ENCODE data around the gene MEX3A.
"Not testable (repeated sequence)": the region's sequence is repeated elsewhere in the genome, so short reads cannot be mapped to it uniquely, and the experiment has no call there.

MEX3A gene

DNA sequence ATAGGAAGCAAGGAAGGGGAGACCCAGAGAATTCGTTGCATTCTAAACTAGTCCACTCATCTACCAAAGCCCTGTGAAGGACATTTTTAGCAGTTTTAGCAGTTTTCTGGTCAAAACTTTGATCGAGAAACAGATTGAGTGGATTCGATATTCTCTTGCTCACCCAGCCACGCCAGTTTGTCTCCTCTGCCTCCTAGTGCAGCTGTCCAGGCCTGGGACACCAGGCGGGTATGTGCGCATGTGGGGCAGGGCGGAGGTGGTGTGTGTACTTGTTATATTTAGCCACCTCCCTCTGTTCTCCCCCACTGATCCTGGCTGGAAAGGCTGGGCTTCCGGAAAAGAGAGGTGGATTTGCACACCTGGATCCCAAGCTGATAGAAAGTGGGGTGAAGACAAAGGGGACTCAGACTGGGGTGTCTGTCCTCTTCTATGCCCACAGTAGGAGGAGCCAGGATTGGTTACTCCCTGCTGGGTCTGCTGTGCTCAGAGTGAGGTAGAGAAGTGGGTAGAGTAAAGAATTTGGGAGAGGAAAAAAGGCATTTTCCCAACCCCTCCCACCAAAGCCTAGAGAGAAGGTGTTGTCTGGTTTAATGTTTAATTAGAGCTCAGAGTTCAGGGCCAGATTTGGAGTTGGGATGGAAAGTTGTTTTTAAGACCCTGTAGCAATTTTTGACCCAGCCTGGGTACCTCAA, 36.1 kb upstream of the MEX3A start:
- no peak for DNase-seq (ENCODE audit: low read depth)

- DNase-seq (ENCODE audit: low read depth): no peak
These were observed 35.3 kb upstream of the MEX3A start for GRCh38 chr1:156117414-156118176.

DNA sequence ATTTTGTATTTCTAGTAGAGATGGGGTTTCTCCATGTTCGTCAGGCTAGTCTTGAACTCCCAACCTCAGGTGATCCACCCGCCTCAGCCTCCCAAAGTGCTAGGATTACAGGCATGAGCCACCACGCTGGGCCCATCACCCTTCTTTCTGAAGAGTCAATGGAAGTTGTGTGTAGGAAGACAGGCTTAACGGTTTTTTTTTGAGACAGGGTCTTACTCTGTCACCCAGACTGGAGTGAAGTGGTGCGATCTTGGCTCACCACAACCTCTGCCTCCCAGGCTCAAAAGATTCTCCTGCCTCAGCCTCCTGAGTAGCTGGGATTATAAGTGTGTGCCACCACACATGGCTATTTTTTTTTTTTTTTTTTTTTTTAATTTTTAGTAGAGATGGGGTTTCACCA, 34.5 kb upstream of the MEX3A start:
- not testable (repeated sequence) for DNase-seq (ENCODE audit: low read depth)

DNA sequence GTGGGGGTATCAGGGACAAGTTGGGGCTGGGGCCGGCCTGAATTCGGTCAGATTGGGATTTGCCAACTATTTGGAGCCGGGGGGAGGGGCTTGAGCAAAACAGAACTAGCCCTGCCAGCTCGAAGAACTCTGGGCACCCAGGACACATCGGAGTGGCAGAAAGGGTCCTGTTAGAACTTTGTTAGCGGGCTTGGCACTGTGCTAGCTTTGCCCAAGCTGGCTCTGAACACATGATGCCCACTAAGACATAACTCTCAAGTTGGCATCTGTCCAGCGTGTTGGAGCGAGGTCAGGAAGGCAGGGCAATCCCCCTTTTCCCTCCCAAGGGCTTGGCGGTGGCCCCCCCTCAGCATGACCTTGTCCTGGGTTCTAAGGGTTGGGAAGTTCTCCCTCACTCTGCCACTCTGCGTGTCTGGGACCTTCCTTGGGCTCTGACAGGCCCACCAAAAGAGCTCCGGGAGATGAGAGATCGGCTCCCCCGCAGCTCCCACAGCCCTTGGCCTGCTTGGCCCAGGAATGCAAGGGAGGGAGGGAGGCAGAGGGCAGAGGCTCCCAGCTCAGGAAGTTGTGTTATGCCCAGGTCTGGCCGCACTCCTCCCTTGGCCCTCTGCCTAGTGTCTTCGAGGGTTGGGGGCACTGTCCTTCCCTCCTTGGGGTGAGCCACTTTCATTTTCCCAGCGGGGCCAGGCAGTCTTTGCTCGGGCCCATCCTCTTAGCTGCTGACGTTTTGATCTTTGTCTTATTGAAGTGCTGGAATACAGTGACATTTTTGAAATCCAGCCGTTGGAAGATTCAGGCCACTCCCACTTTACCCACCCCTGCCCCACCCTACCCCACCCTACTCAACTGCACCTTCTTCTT, 33.5 kb upstream of the MEX3A start:
- DNase-seq (ENCODE audit: low read depth): no peak

GRCh38 chr1:156114919-156115513, 32.8 kb upstream of the MEX3A start:
- DNase-seq (ENCODE audit: low read depth): no peak

DNA sequence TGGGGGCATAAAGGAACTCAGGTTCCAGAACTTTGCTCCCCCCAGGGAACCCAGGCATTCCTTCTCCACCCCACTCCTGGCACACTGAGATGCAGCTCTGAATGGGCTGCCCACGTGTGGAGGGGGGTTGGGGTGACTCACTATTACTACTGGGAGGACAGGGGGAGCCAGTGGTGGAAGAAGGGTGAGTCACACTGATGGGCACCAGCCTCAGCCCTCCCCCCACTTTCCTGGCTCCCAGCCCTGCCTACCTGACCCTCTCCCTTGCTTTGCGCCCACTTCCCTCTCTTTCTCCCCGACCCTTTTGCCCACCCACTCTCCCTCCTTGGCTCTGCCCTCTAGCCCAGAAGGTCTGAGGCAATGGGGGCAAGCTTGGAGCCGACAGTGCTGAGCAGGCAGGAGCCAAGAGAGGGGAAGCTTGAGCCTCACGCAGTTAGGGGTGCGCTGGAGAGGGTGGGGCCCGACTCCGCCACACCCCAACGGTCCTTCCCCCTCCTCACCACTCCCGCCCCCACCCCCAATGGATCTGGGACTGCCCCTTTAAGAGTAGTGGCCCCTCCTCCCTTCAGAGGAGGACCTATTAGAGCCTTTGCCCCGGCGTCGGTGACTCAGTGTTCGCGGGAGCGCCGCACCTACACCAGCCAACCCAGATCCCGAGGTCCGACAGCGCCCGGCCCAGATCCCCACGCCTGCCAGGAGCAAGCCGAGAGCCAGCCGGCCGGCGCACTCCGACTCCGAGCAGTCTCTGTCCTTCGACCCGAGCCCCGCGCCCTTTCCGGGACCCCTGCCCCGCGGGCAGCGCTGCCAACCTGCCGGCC, 32.0 kb upstream of the MEX3A start, which contains the start of gene LMNA:
Gene LMNA, plus strand, starts transcription at position 611 of the 818 bp plus-strand sequence. CDS start 208 bp downstream, outside the sequence.
- peak; percentile 65 for DNase-seq (ENCODE audit: low read depth)

GRCh38 chr1:156113282-156113950, 31.2 kb upstream of the MEX3A start:
- no peak for DNase-seq (ENCODE audit: low read depth)

DNA sequence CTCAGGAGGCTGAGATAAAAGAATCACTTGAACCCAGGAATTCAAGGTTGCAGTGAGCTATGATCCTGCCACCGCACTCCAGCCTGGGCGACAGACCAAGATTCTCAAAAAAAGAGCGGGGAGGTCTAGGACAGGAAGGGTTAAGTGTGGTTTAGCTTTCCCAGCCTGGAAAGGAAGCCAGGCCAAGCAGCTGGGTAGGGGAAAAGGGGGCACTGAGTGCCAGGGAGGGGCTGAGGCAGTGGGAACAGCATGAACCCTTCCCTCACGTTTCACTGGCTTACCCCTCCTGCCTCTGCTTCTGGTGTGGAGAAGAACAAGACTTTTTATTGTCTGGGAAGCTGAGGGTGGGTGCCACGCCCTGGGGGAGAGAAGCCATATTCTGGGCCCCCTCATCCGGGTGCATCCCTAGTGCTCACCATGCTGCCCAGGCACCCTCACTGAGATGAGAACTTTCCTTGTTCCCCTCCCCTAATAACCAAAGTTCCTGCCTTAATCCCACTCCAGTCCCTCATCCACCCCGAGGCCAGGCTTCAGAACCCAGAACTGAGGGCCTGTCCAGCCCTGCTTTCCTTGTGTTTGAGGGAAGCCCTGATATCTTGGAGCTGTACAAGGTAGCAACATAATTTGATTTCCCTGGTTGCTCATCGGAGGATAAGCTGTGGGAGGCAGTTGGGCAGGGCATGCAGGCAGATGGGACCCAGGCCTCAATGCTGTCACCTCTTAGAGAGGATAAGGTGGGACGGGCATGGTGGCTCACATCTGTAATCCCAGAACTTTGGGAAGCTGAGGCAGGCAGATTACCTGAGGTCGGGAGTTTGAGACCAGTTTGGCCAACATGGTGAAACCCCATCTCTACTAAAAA, 30.2 kb upstream of the MEX3A start:
- no peak for DNase-seq (ENCODE audit: low read depth)

DNA sequence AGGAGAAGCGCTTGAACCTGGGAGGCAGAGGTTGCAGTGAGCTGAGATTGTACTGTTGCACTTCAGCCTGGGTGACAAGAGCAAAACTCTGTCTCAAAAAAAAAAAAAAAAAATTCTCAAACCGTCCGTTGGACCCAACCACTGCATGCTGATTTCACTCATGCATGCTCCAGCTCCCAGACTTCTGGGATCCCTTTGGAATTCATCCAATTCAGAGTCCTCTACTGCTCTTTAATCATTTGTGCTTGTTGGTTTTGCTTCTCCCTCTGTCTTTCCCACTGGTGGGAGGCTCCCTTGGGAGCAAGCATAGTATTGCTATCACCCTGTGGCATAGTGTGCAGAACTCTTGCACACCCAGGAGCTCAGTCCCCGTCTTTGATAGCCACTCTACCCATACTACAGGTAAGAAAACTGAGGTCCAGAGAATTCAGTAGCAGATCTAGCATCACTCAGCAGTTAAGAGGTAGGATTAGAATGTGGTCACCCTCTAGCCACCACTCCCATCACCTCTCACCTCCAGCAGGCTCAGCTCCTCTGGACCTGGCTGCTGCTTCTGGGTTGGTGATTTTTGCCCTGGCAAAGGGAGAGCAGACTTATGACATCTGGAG, 29.2 kb upstream of the MEX3A start:
- DNase-seq (ENCODE audit: low read depth): no peak

DNA sequence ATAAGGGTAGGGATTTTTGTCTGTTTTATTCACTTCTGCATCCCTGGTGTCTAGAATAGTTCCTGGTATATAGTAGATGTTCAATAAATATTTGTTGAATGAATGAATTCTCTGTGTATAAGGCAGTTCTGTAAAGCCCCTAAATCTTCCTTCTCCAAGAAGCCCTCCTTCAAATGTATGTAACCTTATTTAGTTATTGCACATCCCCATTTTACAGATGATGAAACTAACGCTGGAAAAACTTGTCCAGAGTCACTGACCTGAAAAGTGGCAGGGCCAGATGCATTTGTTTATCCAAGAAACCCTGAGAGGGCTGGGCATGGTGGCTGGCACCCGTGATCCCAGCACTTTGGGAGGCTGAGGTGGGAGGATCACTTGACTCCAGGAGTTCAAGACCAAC, 28.0 kb upstream of the MEX3A start:
- DNase-seq (ENCODE audit: low read depth): no peak

GRCh38 chr1:156108664-156109241, 26.5 kb upstream of the MEX3A start:
- DNase-seq (ENCODE audit: low read depth): no peak

- no peak for DNase-seq (ENCODE audit: low read depth)
These were observed 25.8 kb upstream of the MEX3A start for GRCh38 chr1:156108057-156108456.

- DNase-seq (ENCODE audit: low read depth): no peak
These were observed 24.6 kb upstream of the MEX3A start for GRCh38 chr1:156106624-156107488.

DNA sequence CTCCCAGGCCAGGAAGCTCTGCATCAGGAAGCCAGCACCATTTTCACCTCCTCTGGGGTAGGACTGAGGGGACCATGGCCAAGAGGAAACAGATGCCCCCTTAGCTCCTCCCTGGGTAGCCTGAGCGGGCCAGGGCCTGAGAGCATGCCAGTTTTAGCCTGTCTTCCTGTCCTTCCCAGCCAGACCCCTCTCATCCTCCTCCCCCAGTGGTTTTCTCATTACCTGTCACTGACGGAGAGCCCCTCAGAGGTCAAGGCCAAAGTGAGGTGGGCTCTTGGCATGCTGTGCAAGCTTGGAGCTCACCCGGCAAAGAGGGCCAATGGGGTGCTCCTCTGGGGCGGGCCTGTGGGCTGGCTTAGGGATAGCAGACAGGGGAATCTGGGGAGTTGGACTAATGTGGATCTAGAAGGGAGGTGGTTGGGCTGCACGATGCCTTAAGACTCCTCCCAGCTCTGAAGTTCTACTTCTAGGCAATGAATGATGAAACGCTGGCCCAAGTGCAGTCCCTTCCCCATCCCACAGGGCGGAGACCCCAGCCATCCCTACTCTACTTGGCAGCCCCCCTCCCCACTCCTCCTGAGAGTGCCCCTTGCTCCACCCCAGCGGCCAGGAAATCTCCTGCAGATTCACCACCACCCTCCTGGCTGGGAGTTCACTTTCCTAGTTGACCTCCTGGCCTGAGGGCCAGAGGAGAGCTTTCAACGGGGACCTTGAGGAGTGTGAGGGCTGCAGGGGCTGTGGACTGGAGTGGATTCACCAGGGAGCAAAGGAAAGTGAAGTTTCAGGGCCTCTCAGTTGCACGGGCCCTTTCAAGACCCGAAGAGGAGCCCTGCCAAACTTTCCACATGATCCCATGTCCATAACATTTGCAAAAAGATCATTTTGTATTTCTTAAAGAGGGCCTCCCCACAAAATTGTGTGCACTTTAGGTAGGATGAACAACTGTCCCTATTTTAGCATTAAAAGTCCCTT, 22.9 kb upstream of the MEX3A start:
- DNase-seq (ENCODE audit: low read depth): no peak

DNA sequence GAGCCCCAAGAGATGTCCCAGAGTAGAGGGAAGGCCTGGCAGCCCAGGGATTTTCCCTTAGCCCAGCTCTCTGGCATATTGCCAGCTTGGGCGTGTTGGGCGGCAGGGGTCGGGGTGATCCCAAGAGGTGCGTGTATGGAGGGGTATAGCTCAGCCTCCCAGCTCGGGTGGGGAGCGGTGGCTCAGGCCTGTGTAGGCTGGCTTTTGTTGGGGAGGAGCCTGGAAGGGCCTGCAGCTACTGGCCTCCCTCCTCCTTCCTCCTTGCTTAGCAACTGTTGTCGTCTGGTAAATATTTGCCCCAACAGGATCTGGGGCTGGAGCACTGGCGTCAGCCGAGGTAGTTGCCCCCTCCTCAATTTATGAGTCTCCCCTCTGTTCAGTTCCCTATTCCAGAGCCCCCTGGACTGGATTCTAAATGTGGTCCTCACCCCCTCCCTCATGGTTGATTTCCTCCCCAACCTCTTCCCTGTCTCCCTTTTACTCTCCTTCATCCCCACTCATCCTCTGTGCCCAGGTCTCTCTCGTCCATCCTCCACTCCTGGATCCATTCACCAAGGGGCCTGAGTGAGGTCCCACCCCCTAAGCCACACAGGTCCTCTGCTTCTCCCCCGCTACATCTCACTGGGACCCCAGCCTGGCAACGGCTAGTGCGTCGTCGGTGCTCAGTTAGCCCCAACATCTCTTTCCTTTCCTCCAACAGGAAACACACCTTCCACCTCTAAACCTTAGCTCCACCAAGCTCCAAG, 22.0 kb upstream of the MEX3A start:
- DNase-seq (ENCODE audit: low read depth): peak; percentile 37

DNA sequence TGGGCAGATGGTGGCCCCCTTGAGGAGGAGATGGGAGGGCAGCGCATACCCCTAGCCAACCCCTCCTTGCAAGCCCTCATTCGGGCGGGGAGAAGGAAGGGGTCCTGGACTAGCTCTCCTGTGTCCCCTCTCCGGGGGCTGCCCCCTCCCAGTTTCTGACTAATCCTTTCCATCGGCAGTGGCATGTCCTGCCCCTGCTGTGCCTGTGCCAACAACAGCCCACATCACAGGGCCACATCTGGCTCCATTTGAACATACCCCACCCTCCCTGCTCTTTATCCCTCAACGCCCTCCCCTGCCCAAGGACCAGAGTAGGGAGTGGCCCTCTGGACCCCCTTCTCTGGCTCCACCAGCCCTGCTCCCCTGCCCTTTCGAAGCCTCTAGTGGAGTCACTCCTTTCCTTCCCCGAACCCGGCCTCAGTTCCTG, 21.3 kb upstream of the MEX3A start:
- DNase-seq (ENCODE audit: low read depth): no peak

Data from activated T-helper 1 cell treated with Interleukin-2 at 50 U/mL for 16 hours (primary cell).